ENCODE data around the gene GKN1.

DNA sequence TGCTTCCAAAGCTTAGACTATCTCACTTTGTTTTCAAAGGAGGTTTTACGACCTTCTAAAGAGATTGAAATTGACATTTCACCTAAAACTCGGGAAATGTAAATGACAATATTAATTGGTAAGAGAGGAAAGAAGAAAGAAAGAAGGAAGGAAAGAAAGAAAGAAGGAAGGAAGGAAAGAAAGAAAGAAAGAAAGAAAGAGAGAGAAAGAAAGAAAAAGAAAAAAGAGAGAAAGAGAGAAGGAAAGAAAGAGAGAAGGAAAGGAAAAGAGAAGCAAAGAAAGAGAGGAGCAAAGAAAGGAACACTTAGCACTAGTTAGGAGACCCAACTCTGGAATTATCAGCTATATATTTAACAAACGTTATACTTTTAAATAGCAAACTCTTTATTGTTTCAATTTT is 3.7 kb downstream of the GKN1 start:
- TF ChIP-seq, protein P1, sequence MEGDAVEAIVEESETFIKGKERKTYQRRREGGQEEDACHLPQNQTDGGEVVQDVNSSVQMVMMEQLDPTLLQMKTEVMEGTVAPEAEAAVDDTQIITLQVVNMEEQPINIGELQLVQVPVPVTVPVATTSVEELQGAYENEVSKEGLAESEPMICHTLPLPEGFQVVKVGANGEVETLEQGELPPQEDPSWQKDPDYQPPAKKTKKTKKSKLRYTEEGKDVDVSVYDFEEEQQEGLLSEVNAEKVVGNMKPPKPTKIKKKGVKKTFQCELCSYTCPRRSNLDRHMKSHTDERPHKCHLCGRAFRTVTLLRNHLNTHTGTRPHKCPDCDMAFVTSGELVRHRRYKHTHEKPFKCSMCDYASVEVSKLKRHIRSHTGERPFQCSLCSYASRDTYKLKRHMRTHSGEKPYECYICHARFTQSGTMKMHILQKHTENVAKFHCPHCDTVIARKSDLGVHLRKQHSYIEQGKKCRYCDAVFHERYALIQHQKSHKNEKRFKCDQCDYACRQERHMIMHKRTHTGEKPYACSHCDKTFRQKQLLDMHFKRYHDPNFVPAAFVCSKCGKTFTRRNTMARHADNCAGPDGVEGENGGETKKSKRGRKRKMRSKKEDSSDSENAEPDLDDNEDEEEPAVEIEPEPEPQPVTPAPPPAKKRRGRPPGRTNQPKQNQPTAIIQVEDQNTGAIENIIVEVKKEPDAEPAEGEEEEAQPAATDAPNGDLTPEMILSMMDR (IDR thresholded peaks at IDR 0.05): no peak
- TF ChIP-seq POLR2A (IDR thresholded peaks at IDR 0.05): no peak
